ENCODE data around the gene AGBL1.

AGBL1 gene

DNA sequence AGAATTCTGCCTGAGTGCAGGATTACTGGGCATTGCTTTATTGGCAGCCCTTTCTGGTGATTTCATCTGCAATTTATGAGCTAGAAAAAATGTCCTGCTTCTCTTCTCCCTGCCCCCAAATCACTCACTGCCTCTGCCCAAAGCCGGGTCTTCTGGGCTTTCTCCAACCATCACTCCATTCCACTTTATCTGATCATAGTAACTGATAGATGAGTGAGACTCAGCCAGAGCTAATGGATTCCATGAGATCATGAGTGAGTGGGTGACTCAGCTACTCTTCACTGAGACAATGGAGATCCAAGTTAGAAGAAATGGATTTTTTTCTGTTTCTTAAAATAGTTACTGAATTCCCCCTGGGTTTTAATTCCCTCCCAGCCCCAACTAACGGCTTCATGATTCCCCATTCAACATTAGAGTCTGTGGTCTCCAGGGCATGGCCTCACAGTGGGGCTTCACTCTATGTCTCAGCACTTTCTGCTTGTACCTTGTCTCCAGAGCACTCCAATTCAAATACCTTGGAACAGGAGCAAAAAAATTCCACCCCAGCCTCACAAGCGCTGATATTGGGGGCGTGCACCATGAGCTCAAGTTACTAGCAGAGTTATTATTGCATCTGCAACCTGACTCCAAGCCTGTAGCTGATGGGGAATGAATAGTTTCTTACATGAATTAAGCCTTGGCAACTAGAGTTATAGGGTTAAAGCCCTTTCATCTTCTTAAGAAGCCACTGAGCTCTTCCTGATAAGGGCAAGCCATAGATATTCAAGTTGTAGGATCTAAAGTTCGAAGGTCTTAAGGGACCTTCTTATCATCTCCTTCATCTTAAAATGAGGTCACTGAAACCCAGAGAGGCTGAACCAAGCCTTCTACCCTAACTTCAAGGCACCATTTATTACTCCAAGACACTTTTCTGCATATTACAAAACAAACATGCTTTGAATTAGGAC is 85.9 kb downstream of the AGBL1 start:
- no peak for DNase-seq

DNA sequence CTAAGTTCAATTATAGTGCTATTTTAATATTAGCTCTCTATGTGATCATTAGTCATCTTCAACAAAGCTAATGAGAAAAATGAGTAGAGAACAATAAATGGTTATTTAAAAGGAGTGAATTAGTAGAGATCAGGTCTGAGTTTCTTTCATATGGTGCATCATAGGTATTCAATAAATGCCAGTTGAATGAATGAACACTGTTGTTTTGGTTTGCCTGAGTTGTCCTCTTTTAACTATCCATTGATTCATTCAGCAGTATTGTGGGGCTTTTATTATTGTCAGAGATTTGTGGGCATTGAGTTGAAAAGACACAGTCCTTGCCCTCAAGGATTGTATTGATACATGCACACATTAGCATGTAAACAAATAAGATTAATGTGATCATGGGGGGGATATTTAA is 88.2 kb downstream of the AGBL1 start:
- DNase-seq = no peak

DNA sequence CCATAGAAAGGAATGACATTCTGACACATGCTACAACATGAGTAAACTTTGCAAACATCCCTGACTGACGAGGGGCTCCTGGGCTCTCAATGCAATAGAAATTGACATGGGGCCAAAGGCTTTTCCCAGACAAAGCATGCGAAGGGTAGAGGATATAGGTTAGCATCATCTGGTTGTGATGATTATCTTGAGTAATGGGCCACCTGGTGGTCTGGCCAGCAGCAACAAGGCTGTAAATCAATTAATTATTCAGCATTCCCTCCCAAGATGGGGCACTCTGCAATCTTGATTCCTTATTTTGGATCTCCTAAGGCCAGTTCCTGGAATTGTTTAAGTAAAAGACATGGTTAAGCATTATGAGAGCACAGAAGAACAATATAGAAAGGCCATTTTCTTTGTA is 99.2 kb downstream of the AGBL1 start:
- DNase-seq = no peak

DNA sequence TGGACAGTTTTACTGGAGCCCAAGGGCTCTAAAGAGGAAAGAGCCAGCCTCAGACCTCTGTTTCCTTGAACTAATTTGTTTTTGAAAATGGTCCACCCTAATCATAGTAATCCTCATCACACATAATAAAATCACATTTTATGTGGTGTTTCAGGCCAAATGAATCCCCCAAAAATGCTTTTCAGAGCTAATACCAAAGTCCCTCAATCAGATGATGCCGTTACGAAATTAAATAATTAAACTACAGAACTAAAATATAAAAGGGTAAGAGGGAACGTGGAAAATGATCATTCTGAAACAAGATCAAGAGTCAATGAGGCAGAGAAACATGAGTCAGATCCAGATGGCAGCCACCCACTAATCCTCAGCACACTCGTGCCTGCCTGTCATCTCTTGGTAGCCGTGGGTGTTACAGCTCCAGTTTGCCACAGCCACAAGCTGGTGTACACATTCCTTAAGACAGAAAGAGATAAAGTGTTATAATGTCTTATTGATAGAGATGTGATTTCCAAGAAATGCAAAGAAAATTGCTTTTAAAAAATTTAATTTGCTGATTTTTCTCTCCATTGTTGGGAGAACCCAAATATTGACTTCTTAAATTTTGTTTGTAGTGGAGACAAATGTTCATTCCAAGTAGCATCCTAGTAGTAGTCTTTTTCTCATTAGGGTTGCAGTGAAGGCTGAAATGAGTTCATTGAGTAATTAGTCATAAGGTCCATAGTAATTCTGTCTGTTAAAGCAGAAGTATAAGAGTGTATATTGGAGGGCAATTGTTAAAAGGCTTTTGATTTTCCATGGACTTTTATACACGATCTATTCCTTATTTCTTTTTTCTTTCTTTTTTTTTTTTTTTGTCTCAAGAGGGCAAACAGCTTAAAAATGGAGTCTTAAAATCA is 104.2 kb downstream of the AGBL1 start:
- DNase-seq = no peak

DNA sequence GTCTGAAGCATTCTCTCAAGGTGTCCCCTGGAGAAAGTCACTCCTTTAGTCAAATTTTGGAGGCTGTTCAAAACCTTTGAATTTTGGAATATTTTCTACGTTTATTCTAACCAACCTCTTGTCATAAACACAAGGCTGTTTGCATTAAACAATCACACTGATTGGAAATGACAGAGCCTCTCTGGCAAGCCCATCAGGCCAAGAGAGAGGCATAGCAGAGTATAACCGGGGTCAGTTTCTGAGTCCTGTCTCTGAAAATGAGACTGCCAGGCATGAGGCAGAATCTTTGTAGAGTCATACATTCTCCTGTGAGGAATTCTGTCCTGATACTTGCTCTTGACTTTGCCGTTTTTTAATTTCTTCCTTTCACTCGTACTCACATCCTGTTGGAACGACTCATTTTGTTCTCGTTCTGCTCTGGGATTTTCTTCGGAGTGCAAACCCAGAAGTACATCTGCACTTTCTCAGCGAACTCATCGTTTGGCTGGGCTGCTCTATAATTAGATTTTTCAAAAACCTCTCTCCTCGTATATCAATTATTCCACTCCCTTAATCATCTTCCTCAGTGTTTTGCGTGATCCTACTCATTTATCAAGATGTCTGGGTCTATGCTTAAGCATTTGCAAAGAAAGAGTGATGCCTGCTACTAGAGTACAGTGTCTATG is 114.2 kb downstream of the AGBL1 start:
- DNase-seq = no peak

DNA sequence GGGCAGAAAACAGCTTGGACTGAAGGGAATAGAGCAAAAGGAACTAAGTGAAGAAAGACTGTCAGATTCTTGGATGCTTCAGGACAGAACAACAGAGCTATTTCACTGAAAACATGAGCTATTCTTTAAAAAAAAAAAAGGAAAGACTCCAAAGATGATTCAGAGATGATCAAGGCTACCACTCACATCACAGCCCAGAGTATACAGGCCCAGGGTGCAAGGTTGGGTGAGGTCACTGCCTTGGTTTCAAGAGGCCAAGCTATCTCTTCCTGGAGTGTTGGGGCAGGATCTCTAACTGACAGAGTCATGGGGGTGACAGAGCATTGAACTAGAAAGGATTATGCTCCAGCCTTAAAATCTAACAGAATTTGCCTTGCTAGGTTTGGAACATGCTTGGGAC is 118.1 kb downstream of the AGBL1 start:
- DNase-seq = no peak

DNA sequence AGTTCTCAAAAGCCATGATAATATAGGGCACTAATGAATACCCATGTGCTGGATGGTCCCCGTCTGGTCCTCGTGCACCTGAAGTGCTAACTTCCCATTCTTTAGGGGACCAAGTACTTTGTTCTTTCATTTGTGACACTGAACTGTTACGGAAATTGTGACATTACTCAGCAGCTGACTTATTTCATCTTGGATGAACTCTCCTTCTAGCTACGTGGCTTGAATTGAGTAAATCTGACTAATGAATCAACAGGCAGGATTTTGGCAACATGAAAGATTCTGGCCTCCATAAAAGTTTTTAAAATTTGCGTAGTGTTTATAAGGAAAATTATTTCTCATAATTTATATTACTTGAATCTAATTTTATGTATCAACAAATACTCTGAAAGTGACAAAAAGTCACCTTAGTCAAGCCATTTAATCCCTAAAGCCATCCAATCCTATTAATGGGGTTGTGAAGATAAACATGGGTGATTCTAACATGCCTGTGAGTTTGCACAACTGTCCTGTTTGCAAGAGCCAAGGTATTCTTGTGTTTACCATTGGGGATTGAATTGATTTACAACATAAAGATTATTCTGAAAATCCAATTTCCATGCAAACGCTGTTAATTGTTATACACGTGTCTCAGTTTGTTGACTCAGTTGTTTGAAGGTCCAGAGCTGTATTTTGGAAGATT is 119.9 kb downstream of the AGBL1 start:
- no peak for DNase-seq

DNA sequence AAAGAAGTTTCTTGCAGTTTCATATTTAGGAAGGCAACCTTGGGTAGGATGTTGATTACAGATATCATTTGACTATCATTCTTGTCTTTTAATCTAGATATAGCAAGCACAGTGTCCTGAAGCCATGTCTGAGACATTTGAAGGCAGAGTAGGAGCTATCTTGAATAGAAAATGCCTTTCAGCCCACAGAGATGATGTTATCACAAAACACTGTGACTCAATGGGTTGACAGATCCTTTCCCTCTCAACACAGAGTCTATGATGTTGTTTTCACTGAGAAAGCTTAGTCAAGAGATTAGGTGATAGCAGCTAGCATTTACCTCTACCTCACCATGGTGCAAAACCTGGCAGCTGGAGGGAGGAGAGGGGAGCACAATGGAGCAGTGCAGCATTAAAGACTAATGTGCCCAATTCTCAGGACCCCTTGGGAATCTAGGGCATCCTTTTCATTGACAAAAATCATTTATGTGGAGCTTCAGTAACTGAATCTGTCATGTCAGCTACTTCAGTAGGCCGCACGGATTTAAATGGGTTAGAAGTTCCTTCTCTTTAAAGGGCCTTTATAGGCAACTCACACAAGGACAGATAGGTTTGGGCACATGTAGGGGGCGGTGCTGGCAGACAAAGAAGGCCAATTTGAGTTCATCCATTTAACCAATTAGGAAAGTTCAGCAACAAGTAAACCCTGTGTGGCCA is 121.8 kb downstream of the AGBL1 start:
- DNase-seq = no peak

DNA sequence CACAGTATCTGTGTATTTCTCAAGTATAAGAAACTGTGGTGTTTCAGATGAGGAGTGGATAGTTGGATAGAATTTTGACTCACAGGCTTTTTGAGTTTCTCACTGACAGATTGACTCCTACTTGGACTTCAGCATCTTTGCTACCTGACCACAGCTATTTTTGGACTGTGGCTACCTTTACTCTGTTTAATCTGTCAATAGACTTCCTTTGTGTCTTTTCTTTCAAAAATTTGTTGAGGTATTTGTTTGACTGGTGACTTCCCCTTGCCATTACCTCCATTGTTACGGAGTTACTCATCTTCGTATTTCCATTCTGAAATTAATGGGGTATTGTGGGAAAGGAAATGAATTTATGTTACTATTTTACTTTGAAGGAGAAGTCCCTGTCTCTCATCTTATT is 123.8 kb downstream of the AGBL1 start:
- DNase-seq = no peak

DNA sequence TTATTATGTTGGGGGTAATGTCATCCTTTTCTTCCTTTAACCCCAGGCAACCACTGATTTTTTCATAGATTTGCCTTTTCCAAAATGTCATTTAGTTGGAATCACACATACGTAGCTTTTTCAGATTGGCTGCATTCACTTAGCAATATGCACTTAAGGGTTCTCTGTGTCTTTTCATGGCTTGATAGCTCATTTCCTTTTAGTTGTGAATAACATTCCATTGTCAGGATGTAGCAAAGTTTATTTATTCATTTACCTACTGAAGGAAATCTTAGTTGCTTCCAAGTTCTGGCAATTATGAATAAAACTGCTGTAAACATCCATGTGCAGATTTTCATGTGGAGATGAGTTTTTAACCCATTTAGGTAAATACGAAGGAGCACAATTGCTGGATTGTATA is 125.4 kb downstream of the AGBL1 start:
- no peak for DNase-seq

DNA sequence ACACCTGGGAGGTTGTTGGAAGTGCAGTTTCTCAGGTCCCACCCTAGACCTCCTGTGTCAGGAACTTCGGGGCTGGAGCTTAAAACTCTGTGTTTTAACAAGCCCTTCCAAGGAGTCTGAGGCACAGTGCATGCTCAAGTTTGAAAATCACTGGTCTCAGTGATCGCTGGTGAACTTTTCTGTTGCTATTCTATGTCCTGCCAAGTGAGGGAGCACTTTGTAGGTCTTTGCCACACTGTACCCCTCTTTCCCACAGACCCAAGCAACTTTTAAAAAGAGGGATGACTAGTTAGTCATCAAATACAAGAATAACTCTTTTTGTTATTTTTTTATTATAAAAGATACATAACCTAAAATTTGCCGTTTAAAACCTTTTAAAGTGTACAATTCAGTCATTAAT is 133.7 kb downstream of the AGBL1 start:
- no peak for DNase-seq

DNA sequence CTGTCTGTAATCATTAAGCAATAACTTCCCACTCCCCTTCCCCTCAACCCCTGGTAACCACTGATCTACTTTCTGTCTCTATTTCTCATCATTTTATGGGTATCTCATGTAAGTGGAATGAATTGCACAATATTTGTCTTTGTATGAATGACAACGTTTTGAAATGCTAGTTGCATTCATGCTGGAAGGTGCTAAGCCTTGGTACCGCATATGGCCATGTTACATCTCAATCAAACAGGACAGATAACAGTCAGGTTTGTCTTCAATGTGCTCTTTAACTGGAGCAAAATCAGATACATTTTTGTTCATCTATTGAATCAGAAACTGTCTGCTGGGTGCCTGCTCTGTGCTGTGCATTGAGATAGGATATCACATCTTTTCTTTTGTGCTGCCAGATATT is 134.2 kb downstream of the AGBL1 start:
- DNase-seq = no peak

DNA sequence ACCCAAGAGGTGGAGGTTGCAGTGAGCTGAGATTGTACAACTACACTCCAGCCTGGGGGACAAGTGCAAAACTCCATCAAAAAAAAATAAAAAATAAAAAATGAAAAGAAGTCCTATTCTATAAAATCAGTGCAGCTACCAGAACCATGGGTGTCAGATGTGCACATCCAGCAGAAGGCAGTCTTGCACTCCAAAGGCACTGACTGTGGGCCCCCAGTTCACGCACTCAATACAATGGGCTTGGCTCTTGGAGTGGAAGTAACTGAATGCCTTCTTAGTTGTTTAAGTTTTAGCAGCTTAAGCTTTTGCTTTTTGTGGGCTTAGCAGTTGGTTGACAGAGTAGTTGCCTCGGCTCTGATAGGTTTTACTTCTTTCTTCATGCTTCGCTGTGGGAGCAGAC is 141.4 kb downstream of the AGBL1 start:
- no peak for DNase-seq

DNA sequence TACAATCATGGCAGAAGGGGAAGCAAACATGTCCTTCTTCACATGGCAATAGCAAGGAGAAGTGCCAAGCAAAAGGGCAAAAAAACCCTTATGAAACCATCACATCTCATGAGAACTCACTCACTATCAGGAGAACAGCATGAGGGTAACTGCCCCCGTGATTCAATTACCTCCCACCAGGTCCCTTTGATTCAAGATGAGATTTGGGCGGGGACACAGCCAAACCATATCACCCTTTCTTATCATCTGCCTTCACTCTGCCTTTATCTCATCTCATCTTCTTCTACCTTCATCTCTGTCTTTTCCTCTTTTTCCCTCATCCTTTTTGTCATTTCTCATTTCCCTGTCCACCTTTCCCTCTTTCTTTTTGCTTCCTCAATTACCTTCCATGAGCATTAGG is 149.6 kb downstream of the AGBL1 start:
- DNase-seq = no peak

DNA sequence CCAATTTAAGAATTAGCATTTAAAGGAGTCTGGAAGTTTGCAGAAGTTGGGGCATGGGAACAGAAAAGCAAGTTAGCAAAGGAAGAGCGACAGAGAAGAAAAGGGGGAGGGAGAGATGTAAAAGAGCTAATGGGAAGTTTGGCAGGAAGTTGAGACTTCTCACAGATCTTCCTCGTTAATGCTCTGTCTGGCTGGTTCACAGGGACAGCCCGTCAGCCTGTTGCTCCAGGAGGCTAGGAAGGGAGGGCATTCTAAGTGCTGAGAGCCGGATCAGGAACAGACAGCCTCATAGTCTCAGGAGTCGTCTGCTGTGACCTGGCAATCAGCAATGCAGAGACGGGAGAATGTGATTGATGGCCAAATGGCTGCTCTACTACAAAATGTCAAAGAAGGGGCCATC is 150.3 kb downstream of the AGBL1 start:
- no peak for DNase-seq

DNA sequence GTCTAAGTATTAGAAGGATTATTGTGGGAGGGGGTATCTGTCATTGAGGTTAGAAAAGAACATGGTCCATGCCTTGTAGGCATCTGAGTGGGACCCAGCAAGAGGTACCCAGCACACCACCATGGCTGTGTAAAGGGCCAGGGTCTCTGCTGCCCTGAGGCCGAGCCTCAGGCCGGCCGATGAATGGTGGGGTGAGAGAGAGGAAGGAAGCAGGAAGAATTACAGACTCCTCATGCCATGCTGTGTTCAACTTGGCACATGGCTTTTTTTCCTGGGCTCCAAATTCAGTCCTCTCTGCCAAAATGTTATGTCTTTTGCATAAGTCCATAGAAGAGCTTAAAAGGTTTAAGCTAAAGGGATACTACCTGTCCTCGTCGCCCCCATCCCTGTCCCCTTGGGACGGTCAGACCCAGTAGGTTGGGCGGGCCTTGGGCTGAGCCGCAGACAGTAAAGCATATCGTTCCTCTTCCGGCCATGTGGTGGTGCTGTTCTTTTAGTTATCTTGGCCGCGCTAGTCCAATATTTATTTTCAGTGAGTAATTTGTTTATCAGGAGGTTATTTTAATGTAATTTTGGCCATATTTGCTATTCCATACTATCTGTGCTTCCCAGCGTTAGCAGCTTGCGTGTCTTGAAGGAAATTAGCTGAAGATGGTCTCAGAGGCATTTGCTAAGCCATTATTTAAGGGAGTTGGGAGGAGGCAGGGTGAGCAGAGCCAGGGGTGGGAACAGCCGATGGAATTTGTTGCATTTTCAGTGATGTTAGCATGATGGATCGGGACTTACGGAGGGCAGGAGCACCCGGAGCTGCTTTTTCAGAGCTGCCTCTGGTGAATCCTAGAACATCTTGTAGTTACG is 152.4 kb downstream of the AGBL1 start:
- DNase-seq = no peak

DNA sequence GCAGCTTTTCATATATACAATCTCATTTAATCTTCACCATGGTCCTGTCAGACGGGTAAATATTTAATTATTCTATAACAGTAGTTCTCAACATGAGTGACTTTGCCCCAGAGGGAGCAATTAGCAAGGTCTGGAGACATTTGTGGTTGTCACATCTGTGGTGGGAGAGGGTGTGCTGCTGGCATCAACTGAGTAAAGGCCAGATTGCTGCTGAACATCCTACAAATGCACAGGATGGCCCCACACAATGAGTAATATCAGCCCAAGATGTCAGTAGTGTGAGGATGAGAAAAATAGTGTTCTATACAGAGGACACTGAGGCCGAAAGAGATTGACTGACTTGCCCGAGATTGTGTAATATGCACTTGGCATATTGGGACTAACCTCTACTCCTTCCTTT is 156.0 kb downstream of the AGBL1 start:
- no peak for DNase-seq

DNA sequence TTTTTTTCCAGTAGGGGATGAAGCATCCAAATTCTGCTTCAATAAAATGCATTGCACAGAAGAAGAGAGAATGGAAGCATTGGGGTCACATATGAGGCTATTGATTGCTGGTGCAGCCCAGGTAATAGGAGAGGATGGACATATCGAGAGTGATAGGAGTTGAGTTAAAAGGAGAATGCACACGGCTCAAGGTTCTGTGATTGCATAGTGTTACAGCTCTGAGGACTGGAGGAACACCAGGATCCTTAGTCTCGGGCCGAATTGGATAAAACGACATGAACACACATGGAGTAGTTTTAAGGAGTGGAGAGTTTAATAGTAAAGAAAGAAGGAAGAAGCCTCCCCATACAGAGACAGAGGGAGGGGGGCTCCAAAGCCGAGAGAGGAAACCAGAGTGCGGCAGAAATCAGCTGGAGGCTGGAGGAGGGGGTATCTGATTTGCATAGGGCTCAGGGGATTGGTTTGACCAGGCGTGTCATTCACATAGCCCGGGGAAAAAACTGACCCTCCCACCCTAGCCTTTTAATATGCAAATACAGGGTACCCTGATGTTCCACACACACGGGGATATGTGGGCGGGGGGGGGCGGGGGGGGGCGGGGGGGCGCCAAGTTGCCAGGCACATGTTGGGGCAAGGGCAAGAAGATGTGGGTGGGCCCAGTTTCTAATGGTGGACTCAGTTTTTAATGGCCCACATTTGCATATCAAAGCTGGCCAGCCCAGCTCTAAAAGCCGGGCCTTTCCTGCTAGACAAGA is 156.9 kb downstream of the AGBL1 start:
- no peak for DNase-seq

DNA sequence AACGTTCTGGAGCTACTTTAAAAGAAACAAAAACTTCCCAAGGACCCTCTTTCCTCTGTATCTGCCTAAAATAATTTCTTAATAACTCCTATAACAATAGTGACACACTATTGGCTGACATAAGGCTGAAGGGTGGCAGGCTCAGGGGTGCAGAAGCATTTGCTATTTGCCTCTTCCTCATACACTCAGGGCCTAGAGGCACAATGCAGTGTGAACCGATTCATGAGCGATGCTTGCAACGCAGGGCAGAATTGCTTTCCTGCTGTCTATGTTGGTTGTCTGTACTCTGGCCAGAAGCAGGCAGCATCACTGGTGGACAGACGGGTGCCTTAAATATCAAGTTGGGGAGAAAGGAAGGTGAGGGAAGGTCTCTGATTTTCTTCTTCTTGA is 157.4 kb downstream of the AGBL1 start:
- no peak for DNase-seq

DNA sequence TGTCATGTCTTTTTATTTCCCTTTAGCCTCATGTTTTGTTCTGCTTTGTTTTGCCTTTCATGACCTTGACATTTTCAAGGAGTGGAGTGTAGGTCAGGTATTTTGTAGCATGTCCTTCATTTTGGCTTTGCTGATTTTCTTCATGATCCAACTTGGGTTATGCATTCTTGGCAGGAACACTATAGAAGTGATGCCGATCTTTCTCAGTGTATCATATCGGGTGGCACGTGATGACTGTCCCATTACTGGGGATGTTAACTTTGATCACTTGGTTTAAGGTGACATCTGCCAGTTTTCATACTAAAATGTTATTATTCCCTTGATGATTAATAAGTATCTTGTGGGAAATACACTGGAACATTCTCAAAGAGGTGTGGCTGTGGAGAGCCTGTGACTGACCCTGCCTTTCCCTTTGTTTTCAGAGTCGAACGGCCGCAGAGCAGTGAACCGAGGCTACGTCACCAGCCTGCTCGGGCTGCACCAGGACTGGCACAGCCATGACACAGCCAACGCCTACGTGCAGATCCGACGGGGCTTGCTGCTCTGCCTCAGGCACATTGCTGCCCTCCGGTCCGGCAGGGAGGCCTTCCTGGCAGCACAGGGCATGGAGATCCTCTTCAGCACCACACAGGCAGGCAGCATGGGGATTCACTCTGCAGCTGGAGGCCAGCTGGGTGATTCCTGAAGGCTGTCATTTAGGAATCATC is 167.7 kb downstream of the AGBL1 start:
- no peak for DNase-seq

Measured in 8988T (cell line).